NT2/D1 (cell line): ENCODE measurements around the gene PSG7.
"Not testable (repeated sequence)": the region's sequence is repeated elsewhere in the genome, so short reads cannot be mapped to it uniquely, and the experiment has no call there.

ENCODE experiments used
- SUZ12 ChIP-seq: IDR thresholded peaks from 2 replicates; pipeline ENCODE4 v1.6.1; 2011; ENCODE audit not compliant: insufficient read length, insufficient read depth; ENCODE audit errors: extremely low read depth
- ZNF274 ChIP-seq: IDR thresholded peaks from 2 replicates; pipeline ENCODE4 v1.6.1; 2011; ENCODE audit warnings: mild to moderate bottlenecking, low read depth, low read length

- TF ChIP-seq ZNF274, SUZ12: not testable (repeated sequence)
Measured at GRCh38 chr19:42876596-42876995, 60.4 kb downstream of the PSG7 start.
